B cell (primary cell): ENCODE data around the gene ZNF516. TPM values are rescaled to one million over a fixed set of nuclear protein-coding genes. Genes with fewer than 3 reads are reported as not detected.

Source experiments
- ATAC-seq: fragments of 200-7000 bp; cut with Tn5 transposase; one replicate; pipeline ENCODE4 v1.10.0; 2021; ENCODE audit warnings: low read depth, mild to moderate bottlenecking, moderate number of reproducible peaks, moderate library complexity
- CTCF ChIA-PET: fragments of 350-600 bp; sonication (Branson Sonifier 250); formaldehyde crosslinking; loops from one replicate; lab custom pipeline; 2021; ENCODE audit warnings: antibody characterized with exemption, inconsistent platforms; lab: Charles Lee
- POLR2A ChIA-PET: fragments of 350-600 bp; sonication (Branson Sonifier 250); formaldehyde crosslinking; loops from one replicate; lab custom pipeline; 2021; ENCODE audit warnings: antibody characterized with exemption; lab: Charles Lee
- DNase-seq: peaks from one replicate; pipeline ENCODE4 v3.0.0; 2013
- H2AFZ ChIP-seq: 2 replicates; pipeline ENCODE4 v1.6.1; 2012; ENCODE audit warnings: mild to moderate bottlenecking, low read depth, low read length; ENCODE audit not compliant: insufficient read depth, poor library complexity, severe bottlenecking
- H3K27ac ChIP-seq, 2 donors: 1 replicate in 1 of 2; 2 replicates in 1 of 2; pipeline ENCODE4 v1.5.1; 2012 to 2013; ENCODE audit warnings: low read length in 2 of 2, mild to moderate bottlenecking in 2 of 2, moderate library complexity in 1 of 2
- H3K27me3 ChIP-seq, 4 experiments: fragments of 200-600 bp in 1 of 4; sonication (generic) in 1 of 4; replicated peaks in 1 of 4; 1 replicate in 2 of 4; 2 replicates in 2 of 4; pipeline versions ENCODE4 v1.6.1 to v1.7.0; 2013 to 2016; ENCODE audit warnings: low read length in 3 of 4, mild to moderate bottlenecking in 2 of 4, mixed read lengths in 1 of 4, moderate library complexity in 1 of 4; ENCODE audit not compliant: insufficient read depth in 4 of 4, control insufficient read depth in 3 of 4; ENCODE audit errors: control extremely low read depth in 1 of 4
- H3K36me3 ChIP-seq, 2 experiments: replicated peaks in 1 of 2; 1 replicate in 1 of 2; 2 replicates in 1 of 2; pipeline versions ENCODE4 v1.6.1 to v1.7.1; 2013; ENCODE audit warnings: low read length in 1 of 2; ENCODE audit not compliant: insufficient read depth in 2 of 2, control insufficient read depth in 1 of 2; ENCODE audit errors: control extremely low read depth in 1 of 2, extremely low read depth in 1 of 2
- H3K4me1 ChIP-seq, 2 donors: fragments of 200-600 bp in 1 of 2; sonication (generic) in 1 of 2; 1 replicate in 1 of 2; 2 replicates in 1 of 2; pipeline versions ENCODE4 v1.5.1 to v1.6.1; 2013 to 2017; ENCODE audit warnings: low read length in 2 of 2; ENCODE audit not compliant: control insufficient read depth in 2 of 2, insufficient read depth in 2 of 2
- H3K4me2 ChIP-seq: replicated peaks from 2 replicates; pipeline ENCODE3; 2012; ENCODE audit warnings: mild to moderate bottlenecking, low read depth, low read length; ENCODE audit not compliant: poor library complexity, severe bottlenecking
- H3K4me3 ChIP-seq, 5 experiments: fragments of 200-600 bp in 1 of 5; sonication (generic) in 1 of 5; 1 replicate in 3 of 5; 2 replicates in 2 of 5; pipeline versions ENCODE4 v1.5.1 to v1.7.0; 2011 to 2016; ENCODE audit warnings: low read length in 4 of 5, mild to moderate bottlenecking in 4 of 5, low read depth in 2 of 5, control low read depth in 1 of 5, moderate library complexity in 1 of 5; ENCODE audit not compliant: insufficient read depth in 1 of 5; ENCODE audit errors: control extremely low read depth in 1 of 5, extremely low read depth in 1 of 5
- H3K79me2 ChIP-seq: fragments of 200-600 bp; sonication (generic); one replicate; pipeline ENCODE4 v1.6.0; 2016; ENCODE audit warnings: low read length; ENCODE audit not compliant: control insufficient read depth, insufficient read depth
- H3K9ac ChIP-seq: fragments of 200-600 bp; sonication (generic); 2 replicates; pipeline ENCODE4 v1.6.1; 2017; ENCODE audit warnings: mild to moderate bottlenecking, low read length, moderate library complexity
- H3K9me3 ChIP-seq, 3 donors: one replicate each; pipeline versions ENCODE4 v1.6.1 to v1.7.1; 2013; ENCODE audit warnings: low read length in 2 of 3; ENCODE audit not compliant: control insufficient read depth in 2 of 3, insufficient read depth in 1 of 3; ENCODE audit errors: control extremely low read depth in 1 of 3
- H4K20me1 ChIP-seq: 2 replicates; pipeline ENCODE4 v1.6.0; 2012; ENCODE audit warnings: mild to moderate bottlenecking, low read length; ENCODE audit not compliant: insufficient read depth, control insufficient read depth, poor library complexity, severe bottlenecking
- H3K27ac Mint-ChIP-seq: one replicate; pipeline ENCODE4 v1.8.0; 2021; ENCODE audit warnings: mixed read lengths
- H3K27me3 Mint-ChIP-seq: one replicate; pipeline ENCODE4 v1.8.0; 2021; ENCODE audit warnings: mixed read lengths
- H3K4me1 Mint-ChIP-seq: one replicate; pipeline ENCODE4 v1.8.0; 2021; ENCODE audit warnings: mixed read lengths
- H3K4me3 Mint-ChIP-seq: one replicate; pipeline ENCODE4 v1.8.0; 2021; ENCODE audit warnings: mixed read lengths
- H3K9me3 Mint-ChIP-seq: one replicate; pipeline ENCODE4 v1.8.0; 2022; ENCODE audit warnings: mixed read lengths; ENCODE audit not compliant: insufficient read depth
- EZH2 ChIP-seq: IDR thresholded peaks from 2 replicates; pipeline ENCODE4 v1.6.1; 2012; ENCODE audit warnings: borderline replicate concordance, low read depth, mild to moderate bottlenecking, moderate library complexity, low read length; ENCODE audit not compliant: insufficient read depth, poor library complexity, severe bottlenecking
- WGBS: methylation state at CpG from one replicate; pipeline ENCODE4 v1.1.5; 2013; ENCODE audit warnings: missing lambda C conversion rate; ENCODE audit not compliant: insufficient coverage; 5-methylcytosine and 5-hydroxymethylcytosine counted together
- intact Hi-C: fragments of 100-400 bp; cut with micrococcal nuclease; formaldehyde crosslinking; loops from one replicate; pipeline ENCODE4 v1.10.0; 2022
- polyA plus RNA-seq: library from polyadenylated mRNA; depleted of rRNA; stranded (reverse); fragments of >200 nt; gene quantifications from 2 replicates; pipeline ENCODE4 v1.2.3, GENCODE V29; 2012
- total RNA-seq, 2 donors: library from RNA; stranded (reverse); fragments of 120-200 nt in 1 of 2; gene quantifications; 1 replicate in 1 of 2; 2 replicates in 1 of 2; pipeline versions ENCODE4 v1.2.3 to v1.2.4, GENCODE V29; 2013 to 2022
- TF ChIP-seq, protein P1 (sequence below): fragments of 200-600 bp; IDR thresholded peaks from one replicate; pipeline ENCODE4 v1.8.0; 2022; ENCODE audit warnings: antibody characterized with exemption, mild to moderate bottlenecking

Gene ZNF516
- total and polyA plus RNA-seq, 2 donors (not counting 1 experiment from before 2014, with no cell fraction given): 6.7 to 27.1 TPM

DNA sequence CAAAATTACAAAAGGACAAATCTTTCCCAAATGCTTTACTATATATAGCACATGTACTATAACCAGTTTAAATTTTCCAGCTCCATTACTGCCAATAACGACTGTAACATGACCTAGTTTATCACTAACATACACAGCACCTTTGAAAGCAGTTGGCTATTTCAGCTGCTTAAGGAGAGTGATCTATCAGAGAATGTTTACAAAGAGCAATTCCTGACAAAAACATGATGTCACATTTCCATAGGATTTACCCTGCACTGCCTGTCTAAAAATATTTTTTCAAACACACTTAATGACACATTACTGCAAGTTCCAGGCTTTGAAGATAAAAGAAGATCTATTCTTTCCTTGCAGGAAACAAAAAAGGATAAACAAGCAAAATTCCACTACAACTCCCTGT lies 40.6 kb downstream of the ZNF516 start:
- Histone ChIP-seq H3K79me2 (peaks cover 70% of the 10 kb centered on the region), H3K4me1 (peaks cover 15 to 17% of the 10 kb centered on the region in 2 donors), H3K4me3 (no peak overlapping the region), H4K20me1 (peaks cover 53% of the 10 kb centered on the region), H3K27me3 (no peaks in the 10 kb centered on the region), H2AFZ (no peak overlapping the region), H3K9me3 (no peaks in the 10 kb centered on the region), H3K4me2 (no peak overlapping the region), H3K36me3 (peaks cover 0 to 1% of the 10 kb centered on the region in 2 experiments), H3K27ac (no peak overlapping the region), H3K9ac (no peak overlapping the region)
- H3K4me1 Mint-ChIP-seq: peaks cover 44% of the 10 kb centered on the region
- no peak for TF ChIP-seq EZH2
- TF ChIP-seq, protein P1, sequence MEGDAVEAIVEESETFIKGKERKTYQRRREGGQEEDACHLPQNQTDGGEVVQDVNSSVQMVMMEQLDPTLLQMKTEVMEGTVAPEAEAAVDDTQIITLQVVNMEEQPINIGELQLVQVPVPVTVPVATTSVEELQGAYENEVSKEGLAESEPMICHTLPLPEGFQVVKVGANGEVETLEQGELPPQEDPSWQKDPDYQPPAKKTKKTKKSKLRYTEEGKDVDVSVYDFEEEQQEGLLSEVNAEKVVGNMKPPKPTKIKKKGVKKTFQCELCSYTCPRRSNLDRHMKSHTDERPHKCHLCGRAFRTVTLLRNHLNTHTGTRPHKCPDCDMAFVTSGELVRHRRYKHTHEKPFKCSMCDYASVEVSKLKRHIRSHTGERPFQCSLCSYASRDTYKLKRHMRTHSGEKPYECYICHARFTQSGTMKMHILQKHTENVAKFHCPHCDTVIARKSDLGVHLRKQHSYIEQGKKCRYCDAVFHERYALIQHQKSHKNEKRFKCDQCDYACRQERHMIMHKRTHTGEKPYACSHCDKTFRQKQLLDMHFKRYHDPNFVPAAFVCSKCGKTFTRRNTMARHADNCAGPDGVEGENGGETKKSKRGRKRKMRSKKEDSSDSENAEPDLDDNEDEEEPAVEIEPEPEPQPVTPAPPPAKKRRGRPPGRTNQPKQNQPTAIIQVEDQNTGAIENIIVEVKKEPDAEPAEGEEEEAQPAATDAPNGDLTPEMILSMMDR: no peak
- intact Hi-C loops: no loop called here
- no CpG with 5 or more reads among the region's 1 CpG for WGBS
- H3K9me3 Mint-ChIP-seq: no peaks in the 10 kb centered on the region
- no peaks in the 10 kb centered on the region for H3K27me3 Mint-ChIP-seq
- no peak overlapping the region for H3K4me3 Mint-ChIP-seq
- H3K27ac Mint-ChIP-seq: no peak overlapping the region
- DNase-seq (no peak), ATAC-seq (no peak)
- POLR2A ChIA-PET: no interaction called here
- CTCF ChIA-PET: interaction anchor here (1.3 kb wide), 1 partner anchor 15 kb away, joined by 3 read pairs; no protein-coding TSS in a partner anchor

DNA sequence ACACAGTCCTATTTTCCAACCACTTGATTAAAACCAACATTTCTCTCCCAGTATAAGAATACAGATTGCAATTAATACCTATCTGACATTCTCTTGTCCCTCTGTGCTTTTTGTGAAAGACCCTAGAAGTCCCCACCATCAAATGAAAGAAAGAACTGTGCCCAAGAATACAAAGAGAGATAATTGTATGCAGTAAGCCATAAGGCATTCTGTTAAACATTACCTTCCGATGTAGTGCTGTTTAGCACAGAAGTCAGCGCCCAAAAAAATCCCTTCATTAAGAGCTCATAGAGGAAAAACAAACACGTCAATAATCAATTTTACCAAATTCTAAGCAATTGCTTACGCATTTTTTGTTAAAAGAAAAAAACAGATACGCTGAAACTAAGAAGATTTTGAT lies 41.1 kb downstream of the ZNF516 start:
- H3K79me2 ChIP-seq: peaks cover 70% of the 10 kb centered on the region
- no peak overlapping the region for H3K27ac Mint-ChIP-seq
- H3K27me3 Mint-ChIP-seq: no peaks in the 10 kb centered on the region
- H3K36me3 ChIP-seq: no peaks in the 10 kb centered on the region
- no peaks in the 10 kb centered on the region for H3K9me3 Mint-ChIP-seq
- H3K4me3 ChIP-seq: no peak overlapping the region
- peaks cover 16 to 21% of the 10 kb centered on the region in 2 donors for H3K4me1 ChIP-seq
- peaks cover 49% of the 10 kb centered on the region for H3K4me1 Mint-ChIP-seq
- no peak overlapping the region for H3K27ac ChIP-seq
- WGBS: 94% methylated on average over 2 of the region's 5 CpGs
- no peak overlapping the region for H3K4me2 ChIP-seq
- H4K20me1 ChIP-seq: peaks cover 53% of the 10 kb centered on the region
- intact Hi-C loops: no loop called here
- no peak overlapping the region for H3K9ac ChIP-seq
- no peaks in the 10 kb centered on the region for H3K9me3 ChIP-seq
- no peak overlapping the region for H2AFZ ChIP-seq
- H3K4me3 Mint-ChIP-seq: no peak overlapping the region
- DNase-seq (no peak), ATAC-seq (no peak)
- H3K27me3 ChIP-seq: no peaks in the 10 kb centered on the region
- TF ChIP-seq, protein P1: no peak
- TF ChIP-seq EZH2: no peak
- CTCF ChIA-PET: interaction anchor here (1.3 kb wide), 1 partner anchor 15 kb away, joined by 3 read pairs; no protein-coding TSS in a partner anchor
- POLR2A ChIA-PET: no interaction called here
